ENCODE measurements around the gene CHRND. TPM values are rescaled to one million over a fixed set of nuclear protein-coding genes. Genes with fewer than 3 reads are reported as not detected.

CHRND gene
- total and polyA plus RNA-seq, 2 of the 4 experiments (the other 2 are of a cell fraction) = not detected

- Histone ChIP-seq H4K20me1 (ENCODE audit: insufficient read depth, low read length) (no peaks in the 10 kb centered on the region), H3K9me1 (ENCODE audit: insufficient read depth, low read length) (no peaks in the 10 kb centered on the region), H3K4me1 (ENCODE audit: control insufficient read depth, insufficient read depth, low read length) (no peaks in the 10 kb centered on the region), H3K23ac (ENCODE audit: low read depth, low read length) (no peak overlapping the region), H2BK5ac (ENCODE audit: low read depth, low read length, poor library complexity, severe bottlenecking) (no peak overlapping the region), H2BK20ac (ENCODE audit: low read depth, low read length) (no peak overlapping the region), H3K4me2 (ENCODE audit: low read depth, low read length) (no peak overlapping the region), H3K18ac (ENCODE audit: low read depth, low read length) (no peak overlapping the region), H4K5ac (ENCODE audit: low read depth, low read length) (no peak overlapping the region), H3K79me1 (ENCODE audit: low read depth in 1 of 2, low read length in 2 of 2) (no peaks in the 10 kb centered on the region), H3K9me3 (ENCODE audit: control insufficient read depth, insufficient read depth, low read length) (no peaks in the 10 kb centered on the region), H2AK5ac (ENCODE audit: low read depth, low read length) (no peak overlapping the region), H4K8ac (ENCODE audit: low read depth in 2 of 2, low read length in 2 of 2) (no peak overlapping the region), H3K4ac (ENCODE audit: low read depth, low read length) (no peak overlapping the region), H2BK120ac (ENCODE audit: low read depth, low read length) (no peak overlapping the region), H2AFZ (replicated peaks; ENCODE audit: low read length, poor library complexity) (no peak overlapping the region), H3K4me3 (ENCODE audit: insufficient read depth, low read depth, low read length) (no peak overlapping the region), H3K27ac (ENCODE audit: insufficient read depth, low read length) (no peak overlapping the region), H3K27me3 (ENCODE audit: control insufficient read depth, insufficient read depth, low read length) (peaks cover 76% of the 10 kb centered on the region), H4K91ac (ENCODE audit: insufficient read depth, low read depth, low read length) (no peak overlapping the region), H2AK9ac (replicated peaks; ENCODE audit: low read depth, low read length, poor library complexity) (no peak overlapping the region), H2BK15ac (ENCODE audit: low read depth, low read length) (no peak overlapping the region), H3K9ac (ENCODE audit: low read depth, low read length) (no peak overlapping the region), H3K14ac (replicated peaks; ENCODE audit: low read depth, low read length) (no peak overlapping the region), H3K56ac (ENCODE audit: extremely low read depth, insufficient read depth, low read length) (no peak overlapping the region), H3K36me3 (ENCODE audit: control insufficient read depth, insufficient read depth, low read length) (no peaks in the 10 kb centered on the region)
- dilution Hi-C loops (cut with HindIII; ENCODE audit: low sequenced_read_pairs, unreplicated experiment) = no loop called here
- 74% methylated on average over 5 of the region's 15 CpGs; no CpG with 5 or more reads in 1 of the 2 experiments for WGBS, 2 experiments (ENCODE audit: extremely low coverage in 2 of 2, insufficient read length in 1 of 2)
- no TSS peak for BruUV-seq (replicated peaks)
- DNase-seq = no peak
- TF ChIP-seq, protein P1, sequence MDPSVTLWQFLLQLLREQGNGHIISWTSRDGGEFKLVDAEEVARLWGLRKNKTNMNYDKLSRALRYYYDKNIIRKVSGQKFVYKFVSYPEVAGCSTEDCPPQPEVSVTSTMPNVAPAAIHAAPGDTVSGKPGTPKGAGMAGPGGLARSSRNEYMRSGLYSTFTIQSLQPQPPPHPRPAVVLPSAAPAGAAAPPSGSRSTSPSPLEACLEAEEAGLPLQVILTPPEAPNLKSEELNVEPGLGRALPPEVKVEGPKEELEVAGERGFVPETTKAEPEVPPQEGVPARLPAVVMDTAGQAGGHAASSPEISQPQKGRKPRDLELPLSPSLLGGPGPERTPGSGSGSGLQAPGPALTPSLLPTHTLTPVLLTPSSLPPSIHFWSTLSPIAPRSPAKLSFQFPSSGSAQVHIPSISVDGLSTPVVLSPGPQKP (IDR thresholded peaks at IDR 0.05; ENCODE audit: borderline replicate concordance, low read depth, low read length) = no peak
- TF ChIP-seq NFE2L2 (IDR thresholded peaks at IDR 0.05; ENCODE audit: low read depth, low read length) (no peak), FOS (IDR thresholded peaks at IDR 0.05; ENCODE audit: low read depth, low read length) (no peak), CTCF (conservative IDR thresholded peaks at IDR 0.05; ENCODE audit: low read depth, low read length) (no peak), MAZ (IDR thresholded peaks at IDR 0.05; ENCODE audit: borderline replicate concordance, low read depth, low read length) (no peak), POLR2A (IDR thresholded peaks at IDR 0.05; ENCODE audit: low read depth, low read length) (no peak), BHLHE40 (IDR thresholded peaks at IDR 0.05; ENCODE audit: low read depth, low read length) (no peak), MXI1 (IDR thresholded peaks at IDR 0.05; ENCODE audit: borderline replicate concordance, low read depth, low read length) (no peak), RFX5 (IDR thresholded peaks at IDR 0.05; ENCODE audit: low read depth, low read length) (no peak), USF2 (IDR thresholded peaks at IDR 0.05; ENCODE audit: low read depth, low read length) (no peak), SMC3 (IDR thresholded peaks at IDR 0.05; ENCODE audit: low read depth, low read length) (no peak), RAD21 (IDR thresholded peaks at IDR 0.05; ENCODE audit: low read length) (no peak), MAFK (IDR thresholded peaks at IDR 0.05; ENCODE audit: low read depth, low read length) (no peak), CEBPB (IDR thresholded peaks at IDR 0.05; ENCODE audit: low read depth, low read length) (no peak), RCOR1 (IDR thresholded peaks at IDR 0.05; ENCODE audit: insufficient replicate concordance, low read length) (no peak)
- CTCF ChIA-PET = interaction anchor here (1.8 kb wide), 1 partner anchor 74 kb away, joined by 4 read pairs; no protein-coding TSS in a partner anchor
- in situ Hi-C loops (cut with MboI; ENCODE audit: low sequenced_read_pairs) = no loop called here
- ATAC-seq (ENCODE audit: low read depth) = no peak
- POLR2A ChIA-PET (ENCODE audit: unreplicated experiment) = interaction anchor here (0.5 kb wide), 1 partner anchor 187 kb away, joined by 3 read pairs; no protein-coding TSS in a partner anchor
- intact Hi-C loops (cut with micrococcal nuclease) = no loop called here
These were observed 5.5 kb upstream of the CHRND start for GRCh38 chr2:232520489-232520888.
